ENCODE measurements around the gene PYM1.

- TF ChIP-seq EP300 (IDR thresholded peaks at IDR 0.05; ENCODE audit: borderline replicate concordance in 1 of 2, low read depth in 1 of 2, low read length in 1 of 2) (no peak), CTCF (IDR thresholded peaks at IDR 0.05) (no peak), SMC3 (IDR thresholded peaks at IDR 0.05; ENCODE audit: low read depth, low read length) (no peak), FOSL2 (IDR thresholded peaks at IDR 0.05; ENCODE audit: borderline replicate concordance, low read depth) (no peak), CHD2 (IDR thresholded peaks at IDR 0.05; ENCODE audit: low read length, partially characterized antibody) (no peak), GABPA (IDR thresholded peaks at IDR 0.05; ENCODE audit: low read depth) (no peak), IRF3 (IDR thresholded peaks at IDR 0.05; ENCODE audit: low read depth, low read length) (no peak), POLR2AphosphoS5 (IDR thresholded peaks at IDR 0.05; ENCODE audit: low read depth, low read length) (no peak), MAX (IDR thresholded peaks at IDR 0.05; ENCODE audit: low read depth) (no peak), SIN3A (IDR thresholded peaks at IDR 0.05; ENCODE audit: borderline replicate concordance, low read depth, low read length) (no peak), JUND (IDR thresholded peaks at IDR 0.05) (no peak), NFIC (IDR thresholded peaks at IDR 0.05; ENCODE audit: borderline replicate concordance) (no peak)
These were observed 65.4 kb downstream of the PYM1 start for GRCh38 chr12:55862286-55862685.
